Activated T-cell treated with anti-CD3 and anti-CD28 coated beads, Interleukin-2, amount 50 U/mL, for 48 hours (primary cell): ENCODE data around the gene ELF4.

Experiments
- DNase-seq, 2 experiments: peaks; one replicate each; pipeline ENCODE4 v3.0.0-alpha.2; 2020

Gene ELF4

DNA sequence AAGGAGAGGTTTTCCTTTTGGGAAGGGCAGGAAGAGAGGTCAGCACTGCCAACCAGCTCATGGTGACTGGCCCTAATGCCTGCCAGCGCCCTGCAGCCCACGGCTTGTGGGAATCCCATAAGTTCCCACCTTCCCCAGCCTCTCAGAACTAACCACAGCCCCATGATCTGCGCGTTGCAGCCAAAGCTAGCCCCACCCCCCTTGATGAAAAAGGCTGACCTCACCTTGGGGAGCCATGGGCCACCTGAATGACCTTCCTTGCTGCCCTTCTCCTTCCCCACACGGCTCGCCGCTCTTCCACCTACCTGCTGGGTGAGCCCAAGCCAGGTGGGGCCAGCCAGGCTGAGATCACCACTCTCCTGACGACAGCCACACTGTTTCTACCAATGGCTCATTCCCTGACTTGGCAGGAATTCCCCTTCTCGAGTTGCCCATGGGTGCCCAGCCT is 3.9 kb upstream of the ELF4 start:
- no peak for DNase-seq

- DNase-seq, result peak in 1 of 2 experiments; percentile 38
These were observed 1.2 kb upstream of the ELF4 start for GRCh38 chrX:130111220-130112154.

GRCh38 chrX:130109429-130110378 is 593 bp downstream of the ELF4 start:
- DNase-seq, result peak in 1 of 2 experiments; percentile 39

DNA sequence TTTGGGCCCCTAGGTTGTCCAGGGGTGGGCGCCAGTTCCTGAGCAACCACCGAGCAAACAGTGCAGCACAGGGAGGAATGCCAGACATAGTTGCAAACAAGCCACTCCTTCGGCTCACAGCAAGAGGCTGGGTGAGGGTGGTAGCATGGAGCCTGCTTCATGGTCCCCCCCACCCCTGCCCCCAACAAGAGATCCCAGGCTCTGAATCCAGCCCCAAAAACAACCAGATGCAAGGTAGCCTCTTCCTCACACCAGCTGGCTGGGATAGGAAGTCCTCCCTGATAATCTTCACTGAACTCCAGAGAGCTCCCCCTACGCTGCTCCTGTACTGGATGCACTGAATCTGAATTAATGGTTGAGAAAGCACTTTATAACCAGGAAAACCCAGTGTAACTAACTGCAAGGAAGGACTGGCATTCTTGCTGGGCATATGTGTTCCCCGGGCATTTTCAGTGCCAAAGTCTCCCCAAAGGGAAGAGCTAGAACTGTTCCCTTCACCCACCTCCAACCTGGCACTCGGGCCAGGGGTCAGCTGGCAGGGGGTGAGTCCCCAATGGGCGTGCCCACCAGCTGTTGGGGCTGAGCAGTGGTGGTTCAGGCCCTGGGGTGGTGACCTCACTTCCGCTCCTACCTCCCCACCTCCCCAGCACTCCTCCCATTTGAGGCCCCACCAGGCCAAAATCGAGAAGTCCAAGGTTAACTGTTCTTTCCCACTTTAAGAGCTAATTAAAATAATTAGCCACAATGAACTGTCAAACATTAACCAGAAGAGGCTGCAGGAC is 1.5 kb downstream of the ELF4 start:
- peak; percentile 47 to 63 for DNase-seq

GRCh38 chrX:130106071-130106470 is 4.2 kb downstream of the ELF4 start:
- DNase-seq, result no peak

DNA sequence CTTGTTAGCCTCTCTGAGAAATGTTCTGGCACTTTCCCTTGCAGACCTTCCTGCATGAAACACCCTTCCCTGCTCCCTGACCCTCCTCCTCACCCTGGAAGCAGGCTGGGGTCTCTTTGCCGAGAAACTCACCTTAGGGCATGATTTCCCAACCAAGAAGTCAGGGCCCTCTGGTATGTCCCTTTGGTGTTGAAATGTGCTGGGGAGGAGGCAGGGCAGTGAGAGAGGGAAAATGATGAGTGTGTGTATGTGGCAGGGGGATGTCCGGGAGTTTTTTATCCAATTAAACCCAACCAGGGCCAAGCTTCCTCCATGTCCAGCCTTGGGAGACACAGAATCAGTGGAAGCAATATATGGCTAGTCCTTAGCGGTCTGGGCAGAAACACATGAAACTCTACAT is 5.1 kb downstream of the ELF4 start:
- DNase-seq, result no peak

DNA sequence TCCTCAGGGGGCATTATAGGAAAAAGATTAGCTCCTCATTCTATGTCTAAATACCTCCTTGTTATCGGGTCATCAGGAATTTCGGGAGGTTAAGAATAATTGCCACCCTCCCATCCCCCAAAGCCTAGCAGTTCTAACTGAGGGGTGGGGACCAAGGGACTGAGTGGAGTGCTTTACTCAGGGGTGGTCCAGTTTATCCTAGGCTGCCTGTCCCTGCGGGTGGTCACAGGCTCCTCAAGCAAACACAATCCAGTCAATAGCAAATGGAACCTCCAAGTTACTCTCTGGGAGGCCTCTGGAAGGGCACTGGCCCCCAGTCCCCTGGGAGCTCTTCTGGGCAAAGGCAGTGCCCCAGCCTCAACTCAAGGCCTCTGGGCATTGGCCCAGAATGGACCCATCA is 6.7 kb downstream of the ELF4 start:
- DNase-seq, result no peak

GRCh38 chrX:130100180-130100579 is 10.1 kb downstream of the ELF4 start:
- DNase-seq, result no peak

DNA sequence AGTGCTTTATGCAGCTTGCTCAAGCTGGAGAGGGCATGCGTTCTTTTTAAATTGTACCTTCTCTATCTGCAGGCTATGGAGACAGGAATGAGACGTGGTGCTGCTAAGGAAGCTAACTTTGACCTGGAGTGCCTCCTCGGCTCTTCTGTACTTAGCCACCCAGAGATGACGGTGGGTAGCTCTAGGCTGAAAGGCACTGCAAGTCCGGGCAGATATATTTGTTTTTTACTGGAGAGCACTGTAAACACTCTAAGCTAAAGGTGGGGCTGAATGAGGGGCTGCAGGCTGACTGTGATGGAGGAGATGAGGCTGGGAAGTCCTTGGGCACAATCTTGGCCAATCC is 12.1 kb downstream of the ELF4 start:
- DNase-seq, result no peak

GRCh38 chrX:130097507-130098209 is 12.6 kb downstream of the ELF4 start:
- no peak for DNase-seq

GRCh38 chrX:130095249-130096030 is 14.9 kb downstream of the ELF4 start:
- DNase-seq, result no peak

DNA sequence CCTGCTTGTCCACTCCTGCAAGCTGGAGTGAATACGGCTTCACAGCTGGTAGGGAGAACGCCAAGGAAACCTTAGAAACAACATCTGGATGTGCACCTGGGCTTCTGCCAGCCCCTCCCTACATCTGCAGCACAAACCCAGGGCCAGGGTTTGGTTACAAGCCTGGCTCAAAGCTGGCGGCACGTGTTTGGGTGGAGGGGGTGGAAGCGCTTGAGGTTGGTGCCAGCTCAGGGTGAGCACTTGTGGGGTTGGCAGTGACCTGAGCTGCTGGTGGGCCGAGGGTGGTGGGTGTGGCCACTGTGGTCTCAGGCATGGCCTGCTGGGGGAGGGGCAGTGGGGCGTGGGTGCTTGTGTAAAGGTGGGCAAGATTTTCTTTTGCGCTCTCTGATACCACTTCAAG is 15.6 kb downstream of the ELF4 start:
- no peak for DNase-seq

DNA sequence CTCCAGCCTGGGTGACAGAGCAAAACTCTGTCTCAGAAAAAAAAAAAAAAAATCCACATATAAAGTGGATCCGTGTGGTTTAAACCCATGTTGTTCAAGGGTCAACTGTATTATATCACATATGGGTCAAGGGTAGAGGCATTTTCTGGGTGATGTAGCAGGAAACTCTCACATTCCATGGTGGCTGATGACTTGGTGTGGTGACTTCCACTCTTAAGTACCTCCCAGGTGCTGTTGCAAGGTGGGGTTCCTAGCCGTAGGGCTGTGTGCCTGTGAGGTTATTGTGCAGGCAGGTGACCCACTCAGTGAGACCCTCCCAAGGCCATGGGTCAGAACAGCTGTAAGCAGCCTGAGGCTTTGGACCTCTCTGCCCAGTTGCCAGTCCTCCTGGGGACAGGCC is 17.0 kb downstream of the ELF4 start:
- DNase-seq, result no peak

- DNase-seq, result peak; percentile 88 to 89
These were observed 18.2 kb downstream of the ELF4 start for GRCh38 chrX:130091980-130092522.

DNA sequence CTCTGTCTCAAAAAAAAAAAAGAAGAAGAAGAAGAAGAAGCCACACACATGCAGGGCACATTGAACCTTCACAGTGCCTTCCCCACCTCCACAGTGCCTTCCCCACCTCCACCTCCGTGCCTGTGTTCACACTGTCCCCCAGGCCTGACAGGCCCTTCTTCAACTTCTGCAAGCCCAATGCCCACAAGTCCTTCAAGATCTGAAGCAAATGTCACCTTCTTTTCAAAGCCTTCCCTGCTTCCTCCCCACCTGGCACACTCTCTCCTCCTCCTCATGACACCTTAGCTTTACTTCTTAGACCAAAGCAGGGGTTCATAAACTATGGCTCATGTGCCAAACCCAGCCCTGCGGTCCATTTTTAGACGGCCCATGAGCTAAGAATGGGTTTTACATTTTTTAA is 19.9 kb downstream of the ELF4 start:
- DNase-seq, result no peak

DNA sequence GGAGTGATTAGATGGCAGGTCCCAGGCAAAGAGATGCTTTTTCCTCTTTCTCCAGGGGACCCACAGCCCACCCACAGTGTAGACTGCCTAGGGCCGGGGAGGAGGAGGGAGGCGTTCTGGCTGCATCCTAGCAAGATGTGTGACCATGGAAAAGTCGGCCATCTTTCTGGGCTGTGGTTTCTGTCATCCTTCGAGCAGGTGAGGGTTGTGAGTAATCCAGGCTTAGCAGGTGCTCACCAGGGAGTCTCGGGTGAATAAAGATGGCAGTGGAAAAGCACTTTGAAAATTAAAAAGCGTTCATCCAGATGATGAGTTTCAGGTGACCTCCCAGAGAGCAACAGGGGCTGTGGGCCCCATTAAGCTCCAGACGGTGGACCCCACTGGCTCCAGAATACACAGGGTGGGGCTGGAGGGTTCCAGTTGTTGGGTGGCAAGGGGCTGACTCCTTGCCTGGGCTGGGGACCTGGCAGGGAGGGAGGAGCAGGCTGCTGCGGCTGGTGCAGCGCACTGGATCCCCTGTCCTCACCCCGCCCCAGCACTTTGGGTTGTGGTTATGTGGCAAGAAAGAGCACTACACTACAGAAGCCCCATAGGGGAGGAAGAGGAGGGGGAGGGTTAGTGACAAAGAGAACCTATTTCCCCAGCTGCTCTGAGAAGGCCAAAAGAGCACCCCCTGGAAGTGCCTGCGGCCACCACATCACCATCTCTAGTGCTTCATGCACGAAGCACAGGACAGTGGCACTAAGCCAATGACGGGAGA is 23.7 kb downstream of the ELF4 start:
- peak; percentile 76 for DNase-seq

DNA sequence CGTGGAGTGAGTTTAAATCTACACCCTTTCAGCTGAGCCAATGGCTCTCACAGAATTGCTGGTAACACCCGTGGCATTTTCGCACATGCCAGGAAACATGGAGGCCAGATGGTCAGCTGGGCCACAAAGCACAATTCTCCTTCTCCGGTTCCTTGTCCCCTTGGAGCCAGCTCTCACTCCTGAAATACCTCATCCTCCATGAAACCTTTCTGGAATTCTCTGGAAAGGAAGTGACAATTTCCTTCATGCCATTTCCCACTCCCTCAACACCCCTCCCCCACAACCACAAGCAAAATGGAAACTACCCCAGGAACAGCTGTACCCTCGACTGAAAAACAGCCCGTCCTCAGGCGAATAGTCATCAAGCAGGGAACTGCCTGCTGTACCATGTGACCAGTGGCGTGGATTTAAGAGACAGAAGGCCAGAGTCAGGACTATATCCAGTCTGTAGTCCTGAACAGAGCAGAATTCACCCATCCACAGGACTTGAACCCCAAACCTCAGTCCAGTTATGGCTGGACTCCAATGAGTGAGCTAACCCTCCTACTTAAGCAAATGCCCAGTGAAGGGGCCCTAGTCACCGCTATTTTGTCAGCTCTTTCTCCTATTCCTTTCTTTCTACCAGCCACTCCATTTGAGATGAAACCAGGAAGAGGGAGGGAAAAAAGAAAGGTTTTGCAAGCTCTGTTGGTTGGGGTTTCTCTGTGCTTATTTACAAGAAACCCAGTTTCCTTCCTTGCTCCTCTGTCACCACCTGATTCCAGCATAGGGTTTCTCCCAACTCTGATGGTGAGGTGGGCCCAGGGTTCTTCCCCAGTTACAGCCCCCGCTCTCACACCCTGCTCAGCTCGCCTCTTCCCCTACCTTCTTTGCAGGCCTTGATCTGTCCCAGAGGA is 24.5 kb downstream of the ELF4 start:
- peak in 1 of 2 experiments; percentile 32 for DNase-seq

- peak; percentile 53 to 54 for DNase-seq
These were observed 25.6 kb downstream of the ELF4 start for GRCh38 chrX:130084631-130085237.
